B cell (primary cell): ENCODE results near the gene TRAF4. TPM values are rescaled to one million over a fixed set of nuclear protein-coding genes. Genes with fewer than 3 reads are reported as not detected.

Source experiments
- ATAC-seq: fragments of 200-7000 bp; cut with Tn5 transposase; one replicate; pipeline ENCODE4 v1.10.0; 2021; ENCODE audit warnings: low read depth, mild to moderate bottlenecking, moderate number of reproducible peaks, moderate library complexity
- CTCF ChIA-PET: fragments of 350-600 bp; sonication (Branson Sonifier 250); formaldehyde crosslinking; loops from one replicate; lab custom pipeline; 2021; ENCODE audit warnings: antibody characterized with exemption, inconsistent platforms; lab: Charles Lee
- POLR2A ChIA-PET: fragments of 350-600 bp; sonication (Branson Sonifier 250); formaldehyde crosslinking; loops from one replicate; lab custom pipeline; 2021; ENCODE audit warnings: antibody characterized with exemption; lab: Charles Lee
- DNase-seq: peaks from one replicate; pipeline ENCODE4 v3.0.0; 2013
- H2AFZ ChIP-seq: 2 replicates; pipeline ENCODE4 v1.6.1; 2012; ENCODE audit warnings: mild to moderate bottlenecking, low read depth, low read length; ENCODE audit not compliant: insufficient read depth, poor library complexity, severe bottlenecking
- H3K27ac ChIP-seq, 2 donors: 1 replicate in 1 of 2; 2 replicates in 1 of 2; pipeline ENCODE4 v1.5.1; 2012 to 2013; ENCODE audit warnings: low read length in 2 of 2, mild to moderate bottlenecking in 2 of 2, moderate library complexity in 1 of 2
- H3K27me3 ChIP-seq, 4 experiments: fragments of 200-600 bp in 1 of 4; sonication (generic) in 1 of 4; replicated peaks in 1 of 4; 1 replicate in 2 of 4; 2 replicates in 2 of 4; pipeline versions ENCODE4 v1.6.1 to v1.7.0; 2013 to 2016; ENCODE audit warnings: low read length in 3 of 4, mild to moderate bottlenecking in 2 of 4, mixed read lengths in 1 of 4, moderate library complexity in 1 of 4; ENCODE audit not compliant: insufficient read depth in 4 of 4, control insufficient read depth in 3 of 4; ENCODE audit errors: control extremely low read depth in 1 of 4
- H3K36me3 ChIP-seq, 2 experiments: replicated peaks in 1 of 2; 1 replicate in 1 of 2; 2 replicates in 1 of 2; pipeline versions ENCODE4 v1.6.1 to v1.7.1; 2013; ENCODE audit warnings: low read length in 1 of 2; ENCODE audit not compliant: insufficient read depth in 2 of 2, control insufficient read depth in 1 of 2; ENCODE audit errors: control extremely low read depth in 1 of 2, extremely low read depth in 1 of 2
- H3K4me1 ChIP-seq, 2 donors: fragments of 200-600 bp in 1 of 2; sonication (generic) in 1 of 2; 1 replicate in 1 of 2; 2 replicates in 1 of 2; pipeline versions ENCODE4 v1.5.1 to v1.6.1; 2013 to 2017; ENCODE audit warnings: low read length in 2 of 2; ENCODE audit not compliant: control insufficient read depth in 2 of 2, insufficient read depth in 2 of 2
- H3K4me2 ChIP-seq: replicated peaks from 2 replicates; pipeline ENCODE3; 2012; ENCODE audit warnings: mild to moderate bottlenecking, low read depth, low read length; ENCODE audit not compliant: poor library complexity, severe bottlenecking
- H3K4me3 ChIP-seq, 5 experiments: fragments of 200-600 bp in 1 of 5; sonication (generic) in 1 of 5; 1 replicate in 3 of 5; 2 replicates in 2 of 5; pipeline versions ENCODE4 v1.5.1 to v1.7.0; 2011 to 2016; ENCODE audit warnings: low read length in 4 of 5, mild to moderate bottlenecking in 4 of 5, low read depth in 2 of 5, control low read depth in 1 of 5, moderate library complexity in 1 of 5; ENCODE audit not compliant: insufficient read depth in 1 of 5; ENCODE audit errors: control extremely low read depth in 1 of 5, extremely low read depth in 1 of 5
- H3K79me2 ChIP-seq: fragments of 200-600 bp; sonication (generic); one replicate; pipeline ENCODE4 v1.6.0; 2016; ENCODE audit warnings: low read length; ENCODE audit not compliant: control insufficient read depth, insufficient read depth
- H3K9ac ChIP-seq: fragments of 200-600 bp; sonication (generic); 2 replicates; pipeline ENCODE4 v1.6.1; 2017; ENCODE audit warnings: mild to moderate bottlenecking, low read length, moderate library complexity
- H3K9me3 ChIP-seq, 3 donors: one replicate each; pipeline versions ENCODE4 v1.6.1 to v1.7.1; 2013; ENCODE audit warnings: low read length in 2 of 3; ENCODE audit not compliant: control insufficient read depth in 2 of 3, insufficient read depth in 1 of 3; ENCODE audit errors: control extremely low read depth in 1 of 3
- H4K20me1 ChIP-seq: 2 replicates; pipeline ENCODE4 v1.6.0; 2012; ENCODE audit warnings: mild to moderate bottlenecking, low read length; ENCODE audit not compliant: insufficient read depth, control insufficient read depth, poor library complexity, severe bottlenecking
- H3K27ac Mint-ChIP-seq: one replicate; pipeline ENCODE4 v1.8.0; 2021; ENCODE audit warnings: mixed read lengths
- H3K27me3 Mint-ChIP-seq: one replicate; pipeline ENCODE4 v1.8.0; 2021; ENCODE audit warnings: mixed read lengths
- H3K4me1 Mint-ChIP-seq: one replicate; pipeline ENCODE4 v1.8.0; 2021; ENCODE audit warnings: mixed read lengths
- H3K4me3 Mint-ChIP-seq: one replicate; pipeline ENCODE4 v1.8.0; 2021; ENCODE audit warnings: mixed read lengths
- H3K9me3 Mint-ChIP-seq: one replicate; pipeline ENCODE4 v1.8.0; 2022; ENCODE audit warnings: mixed read lengths; ENCODE audit not compliant: insufficient read depth
- CTCF ChIP-seq: fragments of 200-600 bp; IDR thresholded peaks from one replicate; pipeline ENCODE4 v1.8.0; 2022; ENCODE audit warnings: antibody characterized with exemption, mild to moderate bottlenecking
- EZH2 ChIP-seq: IDR thresholded peaks from 2 replicates; pipeline ENCODE4 v1.6.1; 2012; ENCODE audit warnings: borderline replicate concordance, low read depth, mild to moderate bottlenecking, moderate library complexity, low read length; ENCODE audit not compliant: insufficient read depth, poor library complexity, severe bottlenecking
- WGBS: methylation state at CpG from one replicate; pipeline ENCODE4 v1.1.5; 2013; ENCODE audit warnings: missing lambda C conversion rate; ENCODE audit not compliant: insufficient coverage; 5-methylcytosine and 5-hydroxymethylcytosine counted together
- intact Hi-C: fragments of 100-400 bp; cut with micrococcal nuclease; formaldehyde crosslinking; loops from one replicate; pipeline ENCODE4 v1.10.0; 2022
- polyA plus RNA-seq: library from polyadenylated mRNA; depleted of rRNA; stranded (reverse); fragments of >200 nt; gene quantifications from 2 replicates; pipeline ENCODE4 v1.2.3, GENCODE V29; 2012
- total RNA-seq, 2 donors: library from RNA; stranded (reverse); fragments of 120-200 nt in 1 of 2; gene quantifications; 1 replicate in 1 of 2; 2 replicates in 1 of 2; pipeline versions ENCODE4 v1.2.3 to v1.2.4, GENCODE V29; 2013 to 2022

Gene TRAF4
- total and polyA plus RNA-seq, 2 donors (not counting 1 experiment from before 2014, with no cell fraction given), result 226 to 683 TPM

- Histone ChIP-seq H3K27ac (peak overlapping the region; percentile 56 to 71), H3K4me2 (peak overlapping the region; percentile 85), H4K20me1 (peaks cover 20% of the 10 kb centered on the region), H3K4me1 (peaks cover 44 to 57% of the 10 kb centered on the region in 2 donors), H3K9me3 (no peaks in the 10 kb centered on the region), H3K36me3 (peaks cover 0 to 12% of the 10 kb centered on the region in 2 experiments), H3K9ac (peak overlapping the region; percentile 62), H2AFZ (peak overlapping the region; percentile 85), H3K79me2 (peaks cover 21% of the 10 kb centered on the region), H3K4me3 (peak overlapping the region in 4 of 5 experiments; percentile 46 to 61 (median 52)), H3K27me3 (peaks cover 0 to 8% (median 2%) of the 10 kb centered on the region in 4 experiments)
- 23% methylated on average over 58 of the region's 63 CpGs for WGBS
- TF ChIP-seq CTCF, result no peak
- no peak for TF ChIP-seq EZH2
- ChIA-PET POLR2A (interaction anchor here (1.1 to 1.2 kb wide), 2 partner anchors 11 to 20 kb away, joined by 3 read pairs; no protein-coding TSS in a partner anchor), CTCF (interaction anchor here (1.0 to 1.9 kb wide), 2 partner anchors 9 to 11 kb away, joined by 4 to 6 read pairs; partner anchors contain the start of gene TLCD1)
- Mint-ChIP-seq H3K4me3 (peak overlapping the region; percentile 79), H3K4me1 (peaks cover 46% of the 10 kb centered on the region), H3K9me3 (no peaks in the 10 kb centered on the region), H3K27ac (peak overlapping the region; percentile 81), H3K27me3 (no peaks in the 10 kb centered on the region)
- no peak for ATAC-seq
- intact Hi-C loops, result loop anchor here (5.0 to 10.0 kb wide), 4 partner anchors 35 to 575 kb away; partner anchors contain the start of genes ALDOC, NUFIP2 and PIGS
- DNase-seq, result peak; percentile 52
Observed at GRCh38 chr17:28716740-28717577, 26.9 kb upstream of the TRAF4 start.
